Kidney (tissue), 14 donors: ENCODE data around the gene DDIAS. TPM values are rescaled to one million over a fixed set of nuclear protein-coding genes. Genes with fewer than 3 reads are reported as not detected.

ENCODE experiments used
- DNase-seq, 5 donors: peaks; one replicate each; pipeline ENCODE4 v3.0.0-alpha.2; 2013 to 2020
- FAIRE-seq: peaks from 2 replicates; lab custom pipeline; 2012; peaks lifted over from hg19 to GRCh38; lab: Jason Lieb, UNC
- H3K27ac ChIP-seq, 2 donors: one replicate each; pipeline ENCODE4 v1.7.0; 2013; ENCODE audit warnings: low read depth in 2 of 2, low read length in 2 of 2, inconsistent platforms in 1 of 2
- H3K27me3 ChIP-seq: one replicate; pipeline ENCODE4 v1.7.1; 2013; ENCODE audit warnings: low read length, inconsistent platforms; ENCODE audit not compliant: control insufficient read depth, insufficient read depth
- H3K36me3 ChIP-seq, 3 donors: one replicate each; pipeline versions ENCODE4 v1.7.0 to v1.7.1; 2013; ENCODE audit warnings: low read length in 3 of 3, control low read depth in 1 of 3, inconsistent platforms in 1 of 3; ENCODE audit not compliant: insufficient read depth in 3 of 3, control insufficient read depth in 2 of 3
- H3K4me1 ChIP-seq, 3 donors: one replicate each; pipeline versions ENCODE4 v1.7.0 to v1.7.1; 2013; ENCODE audit warnings: low read length in 3 of 3, inconsistent platforms in 1 of 3, low read depth in 1 of 3; ENCODE audit not compliant: control insufficient read depth in 2 of 3, insufficient read depth in 2 of 3
- H3K4me3 ChIP-seq, 3 donors: one replicate each; pipeline versions ENCODE4 v1.7.0 to v1.8.1; 2013; ENCODE audit warnings: low read length in 3 of 3, control low read depth in 1 of 3, inconsistent platforms in 1 of 3
- H3K9ac ChIP-seq, 3 donors: one replicate each; pipeline versions ENCODE4 v1.7.0 to v1.7.1; 2013; ENCODE audit warnings: low read length in 3 of 3, control low read depth in 1 of 3, inconsistent platforms in 1 of 3
- H3K9me3 ChIP-seq, 3 donors: one replicate each; pipeline versions ENCODE4 v1.7.0 to v1.7.1; 2013; ENCODE audit warnings: low read length in 3 of 3, control low read depth in 1 of 3, inconsistent platforms in 1 of 3; ENCODE audit not compliant: control insufficient read depth in 2 of 3, insufficient read depth in 1 of 3
- CTCF ChIP-seq: IDR thresholded peaks from 3 replicates; pipeline ENCODE4 v1.5.1; 2012; ENCODE audit warnings: mild to moderate bottlenecking, moderate library complexity, borderline replicate concordance; ENCODE audit not compliant: insufficient read depth; ENCODE audit errors: extremely low read depth
- intact Hi-C: fragments of 100-400 bp; cut with DNase I; formaldehyde crosslinking; loops from one replicate; pipeline ENCODE4 v1.11.1; 2022
- polyA plus RNA-seq: library from polyadenylated mRNA; stranded (reverse); fragments of 350-450 nt; fragmentation: Illumina TruSeq; extraction: RNeasy Lipid Tissue Mini Kit (QIAGEN cat#74804); gene quantifications from one replicate; pipeline ENCODE4 v1.2.3, GENCODE V29; 2014; ENCODE audit warnings: low read depth, low replicate concordance; ENCODE audit not compliant: insufficient read depth
- total RNA-seq: library from RNA; stranded (reverse); fragmentation: NEBNext Ultra II Directional; extraction: Animal tissue kit (Norgen Biotek cat#: 25700); gene quantifications from one replicate; pipeline ENCODE4 v1.2.1, GENCODE V29; 2021
- donor health status: control.
- donor health status: control.
- donor health status: control.
- donor health status: control.
- donor health status: control.
- donor health status: DM: yes; HTN: yes; CAD: no.
- donor health status: Normal renal cell carcinoma (clear cell type).

DDIAS gene
- total and polyA plus RNA-seq, 2 donors from 2014 or later, result 0.19 to 1.4 TPM

GRCh38 chr11:82974135-82974534 lies 72.6 kb downstream of the DDIAS start:
- H3K36me3 ChIP-seq, result no peaks in the 10 kb centered on the region
- FAIRE-seq, result no peak
- DNase-seq, result no peak
- no peak overlapping the region for H3K9ac ChIP-seq
- H3K27me3 ChIP-seq, result no peaks in the 10 kb centered on the region
- no peak overlapping the region for H3K4me3 ChIP-seq
- TF ChIP-seq CTCF, result no peak
- no peak overlapping the region for H3K27ac ChIP-seq
- intact Hi-C loops, result no loop called here
- no peaks in the 10 kb centered on the region for H3K4me1 ChIP-seq
- H3K9me3 ChIP-seq, result no peaks in the 10 kb centered on the region

- Histone ChIP-seq H3K27ac (no peak overlapping the region), H3K9me3 (no peaks in the 10 kb centered on the region), H3K4me3 (no peak overlapping the region), H3K27me3 (no peaks in the 10 kb centered on the region), H3K36me3 (no peaks in the 10 kb centered on the region), H3K9ac (no peak overlapping the region), H3K4me1 (no peaks in the 10 kb centered on the region)
- TF ChIP-seq CTCF, result no peak
- intact Hi-C loops, result no loop called here
- no peak for FAIRE-seq
- DNase-seq, result no peak
These were observed 73.3 kb downstream of the DDIAS start for GRCh38 chr11:82974851-82975250.

GRCh38 chr11:82975882-82976281 lies 74.3 kb downstream of the DDIAS start:
- TF ChIP-seq CTCF, result no peak
- no peak overlapping the region for H3K4me3 ChIP-seq
- H3K27ac ChIP-seq, result no peak overlapping the region
- no peaks in the 10 kb centered on the region for H3K27me3 ChIP-seq
- FAIRE-seq (no peak), DNase-seq (no peak)
- no peaks in the 10 kb centered on the region for H3K36me3 ChIP-seq
- no peaks in the 10 kb centered on the region for H3K9me3 ChIP-seq
- H3K4me1 ChIP-seq, result no peaks in the 10 kb centered on the region
- intact Hi-C loops, result no loop called here
- H3K9ac ChIP-seq, result no peak overlapping the region

- no peak overlapping the region for H3K4me3 ChIP-seq
- FAIRE-seq (no peak), DNase-seq (no peak)
- no peaks in the 10 kb centered on the region for H3K4me1 ChIP-seq
- intact Hi-C loops, result no loop called here
- no peaks in the 10 kb centered on the region for H3K9me3 ChIP-seq
- no peaks in the 10 kb centered on the region for H3K27me3 ChIP-seq
- no peaks in the 10 kb centered on the region for H3K36me3 ChIP-seq
- no peak for TF ChIP-seq CTCF
- H3K27ac ChIP-seq, result no peak overlapping the region
- H3K9ac ChIP-seq, result no peak overlapping the region
These were observed 75.2 kb downstream of the DDIAS start for GRCh38 chr11:82976786-82977185.
